Skeletal muscle satellite cell (primary cell): ENCODE data around the gene C14orf180.

ENCODE experiments used
- H3K27me3 ChIP-seq: 2 replicates; pipeline ENCODE4 v1.7.0; 2013; ENCODE audit warnings: low read length; ENCODE audit not compliant: control insufficient read depth, insufficient read depth
- H3K36me3 ChIP-seq: 2 replicates; pipeline ENCODE4 v1.7.0; 2013; ENCODE audit warnings: mild to moderate bottlenecking, control low read depth, low read length; ENCODE audit not compliant: insufficient read depth
- H3K4me1 ChIP-seq: 2 replicates; pipeline ENCODE4 v1.7.0; 2013; ENCODE audit warnings: low read length; ENCODE audit not compliant: control insufficient read depth, insufficient read depth
- H3K4me2 ChIP-seq: 2 replicates; pipeline ENCODE4 v1.7.0; 2013; ENCODE audit warnings: mild to moderate bottlenecking, low read length
- H3K4me3 ChIP-seq: 2 replicates; pipeline ENCODE4 v1.7.0; 2013; ENCODE audit warnings: low read length
- H3K9ac ChIP-seq: 2 replicates; pipeline ENCODE4 v1.7.0; 2013; ENCODE audit warnings: mild to moderate bottlenecking, low read depth, low read length, moderate library complexity
- H3K9me3 ChIP-seq: replicated peaks from 2 replicates; pipeline ENCODE4 v1.7.0; 2013; ENCODE audit warnings: mild to moderate bottlenecking, control low read depth, low read length

C14orf180 gene

DNA sequence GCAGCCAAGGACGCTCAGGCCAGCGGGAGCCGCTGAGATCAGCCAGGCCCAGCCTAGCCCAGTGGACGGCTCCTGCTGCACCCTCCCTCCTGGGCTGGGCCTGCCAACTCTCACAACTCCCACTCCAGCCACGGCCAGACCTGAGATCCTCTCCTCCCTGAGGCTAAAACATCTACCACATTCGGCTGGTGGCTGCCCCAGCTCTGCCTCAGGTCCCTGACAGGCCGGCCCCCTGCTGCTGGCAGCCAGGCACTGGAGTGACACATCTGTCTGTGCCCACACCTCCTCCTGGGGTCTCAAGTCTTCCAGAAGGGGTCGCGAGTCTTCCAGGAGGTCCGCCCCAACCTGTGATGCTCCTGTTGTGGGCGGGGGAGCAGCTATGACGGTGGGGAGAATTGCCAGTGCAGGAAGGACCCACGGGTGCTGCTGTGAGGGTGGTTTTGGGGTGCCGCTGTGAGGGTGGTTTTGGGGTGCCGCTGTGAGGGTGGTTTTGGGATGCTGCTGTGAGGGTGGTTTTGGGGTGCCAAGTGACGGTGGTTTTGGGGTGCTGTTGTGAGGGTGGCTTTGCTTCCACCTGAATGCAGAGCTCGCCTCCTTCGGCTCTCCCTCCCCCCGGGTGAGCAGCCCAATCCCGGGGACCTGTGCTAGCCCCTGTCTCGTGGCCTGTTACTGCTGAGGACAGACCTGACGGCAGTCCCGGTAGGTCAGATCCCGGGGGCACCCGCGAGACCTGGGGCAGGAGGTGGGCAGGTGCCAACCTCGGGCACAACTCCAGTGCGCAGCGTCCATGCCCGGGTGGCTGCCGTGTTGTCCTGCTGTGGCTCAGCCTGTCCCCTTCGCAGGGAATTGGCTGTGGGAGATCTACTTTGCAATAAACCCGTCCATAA, 27.5 kb upstream of the C14orf180 start:
- Histone ChIP-seq H3K36me3 (no peaks in the 10 kb centered on the region), H3K9ac (no peak overlapping the region), H3K4me1 (no peaks in the 10 kb centered on the region), H3K27me3 (peaks cover 29% of the 10 kb centered on the region), H3K9me3 (no peaks in the 10 kb centered on the region), H3K4me2 (no peak overlapping the region), H3K4me3 (no peak overlapping the region)

DNA sequence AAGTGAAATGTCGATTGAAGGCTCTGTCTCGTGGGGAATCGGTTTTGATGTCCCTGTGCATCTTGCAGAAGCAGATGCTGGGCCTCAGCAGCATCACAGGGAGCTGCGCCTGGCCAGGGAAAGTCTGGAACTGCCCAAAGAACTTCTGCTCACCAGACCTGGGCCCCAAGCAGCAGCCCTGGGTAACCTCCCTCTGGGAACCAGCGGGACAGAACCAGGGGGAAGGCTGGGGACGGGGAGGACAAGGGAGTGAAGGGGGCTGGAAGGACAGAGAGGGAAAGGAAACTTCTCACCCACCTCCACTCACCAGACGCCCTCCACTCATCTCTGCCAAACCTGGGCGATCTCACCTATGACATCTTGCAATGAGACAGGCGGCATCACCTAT, 26.8 kb upstream of the C14orf180 start:
- H3K27me3 ChIP-seq, result peaks cover 27% of the 10 kb centered on the region

DNA sequence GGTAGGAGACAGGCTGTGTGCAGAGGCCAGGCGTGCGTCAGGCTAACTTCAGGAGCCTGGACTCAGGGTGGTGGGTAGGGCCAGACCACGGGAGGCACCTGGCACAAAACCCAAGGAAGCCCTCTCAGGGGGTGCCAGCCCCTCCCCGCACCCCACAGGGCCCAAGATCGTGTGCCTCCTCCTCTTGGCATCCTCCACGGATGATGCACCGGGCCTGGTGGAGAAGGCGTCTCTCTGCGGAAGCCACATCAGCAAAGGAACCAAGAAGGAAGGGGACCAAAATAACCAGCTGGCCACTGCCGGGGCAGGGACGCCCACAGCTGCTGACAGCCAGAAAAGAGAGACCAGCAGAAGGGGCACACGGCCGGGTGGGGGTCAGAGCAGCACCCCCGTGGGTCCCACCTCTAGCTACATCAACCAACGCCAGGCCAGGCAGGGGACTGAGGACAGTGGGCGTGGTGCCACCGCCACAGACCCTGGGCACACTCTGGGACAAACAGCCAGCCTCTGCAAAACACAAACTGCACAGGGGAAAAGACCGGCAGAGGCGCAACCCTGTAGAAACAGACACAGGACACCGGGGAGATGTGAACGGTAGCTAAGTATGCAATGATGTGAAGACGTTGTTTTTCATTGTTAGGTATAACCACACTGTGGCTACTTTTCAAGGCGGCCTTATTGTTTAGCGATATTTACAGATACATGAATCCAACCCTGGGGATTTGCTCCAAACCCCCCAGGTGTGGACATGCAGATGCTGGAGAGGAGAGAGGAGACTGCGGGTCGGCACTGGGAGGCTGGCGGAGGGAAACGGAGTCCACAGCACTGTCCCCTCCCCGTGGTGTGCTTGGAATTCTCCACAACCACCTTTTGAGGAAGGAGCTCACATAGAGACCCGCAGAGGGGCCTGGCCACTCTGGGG, 26.1 kb upstream of the C14orf180 start:
- Histone ChIP-seq H3K4me3 (no peak overlapping the region), H3K36me3 (no peaks in the 10 kb centered on the region), H3K4me2 (no peak overlapping the region), H3K9me3 (no peaks in the 10 kb centered on the region), H3K9ac (no peak overlapping the region), H3K27me3 (peaks cover 27% of the 10 kb centered on the region), H3K4me1 (no peaks in the 10 kb centered on the region)

More for the DNA sequence above, 26.8 kb upstream of the C14orf180 start:
- Histone ChIP-seq H3K9me3 (no peaks in the 10 kb centered on the region), H3K9ac (no peak overlapping the region), H3K36me3 (no peaks in the 10 kb centered on the region), H3K4me3 (no peak overlapping the region), H3K4me2 (no peak overlapping the region), H3K4me1 (no peaks in the 10 kb centered on the region)

DNA sequence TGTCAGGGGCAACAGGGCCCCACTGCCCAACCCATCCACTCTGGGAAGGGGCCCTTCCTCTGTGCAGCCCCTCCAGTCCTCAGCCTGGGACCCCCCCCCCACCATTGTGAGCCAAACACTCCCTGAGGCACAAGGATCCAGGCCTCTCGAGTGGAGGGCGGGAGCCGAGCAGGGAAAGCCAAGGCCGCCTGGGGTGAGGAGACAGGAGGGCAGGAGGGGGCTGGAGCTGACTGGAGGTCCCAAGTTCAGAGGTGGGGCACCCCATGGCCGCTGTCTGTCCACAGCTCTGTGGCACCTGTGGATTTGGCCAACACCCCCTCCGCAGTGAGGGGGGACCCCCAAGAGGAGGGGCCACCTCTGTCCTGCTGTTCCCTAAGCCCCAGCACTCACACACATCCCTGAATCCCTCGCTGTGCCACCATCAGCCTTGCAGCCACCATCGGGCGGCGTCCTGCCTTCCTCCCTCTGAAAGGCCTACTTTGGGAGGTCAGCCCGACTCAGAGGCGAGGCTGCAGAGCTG, 25.4 kb upstream of the C14orf180 start:
- no peak overlapping the region for H3K4me3 ChIP-seq
- H3K9ac ChIP-seq, result no peak overlapping the region
- H3K27me3 ChIP-seq, result peaks cover 27% of the 10 kb centered on the region
- no peaks in the 10 kb centered on the region for H3K36me3 ChIP-seq
- H3K4me1 ChIP-seq, result no peaks in the 10 kb centered on the region
- no peak overlapping the region for H3K4me2 ChIP-seq
- no peaks in the 10 kb centered on the region for H3K9me3 ChIP-seq

DNA sequence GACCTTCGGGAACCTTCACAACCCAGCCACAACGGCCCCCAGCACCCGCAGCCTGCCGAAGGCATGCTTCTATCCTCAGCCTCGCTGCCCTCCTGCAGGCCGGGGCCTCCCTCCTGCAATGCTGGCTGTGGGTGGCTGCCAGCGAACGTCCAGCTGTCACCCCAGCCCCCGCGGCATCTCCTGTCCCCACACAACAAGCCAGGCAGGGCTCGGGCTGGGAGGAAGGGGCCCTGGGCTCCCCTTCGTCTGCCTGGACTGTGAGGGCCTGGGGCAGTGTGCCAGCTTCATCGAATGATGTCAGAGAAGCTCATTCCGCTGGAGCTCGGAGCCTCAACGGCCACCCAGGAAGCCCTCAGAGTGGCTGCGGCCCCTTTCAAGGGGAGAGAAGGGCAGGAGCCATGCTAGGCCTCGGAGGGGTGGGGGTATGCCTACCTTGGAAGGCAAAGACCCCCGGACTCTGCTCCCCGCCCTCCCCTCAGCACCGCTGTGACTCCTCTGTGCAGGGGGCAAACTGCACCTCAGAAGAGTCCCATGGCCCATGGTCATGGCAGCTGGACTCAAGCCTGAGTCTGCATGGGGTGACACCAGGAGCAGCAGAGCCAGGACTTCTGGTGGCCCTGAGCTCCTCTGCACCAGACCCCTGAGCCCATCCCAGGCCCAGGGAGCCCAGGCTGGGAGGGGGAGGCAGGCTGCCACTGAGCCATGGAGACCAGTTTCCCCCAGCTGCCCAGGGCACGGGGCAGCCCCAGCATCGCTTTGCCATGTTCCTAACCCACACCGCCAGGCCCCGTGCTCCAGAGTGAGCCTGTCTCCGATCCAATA, 24.7 kb upstream of the C14orf180 start:
- Histone ChIP-seq H3K36me3 (no peaks in the 10 kb centered on the region), H3K4me1 (no peaks in the 10 kb centered on the region), H3K27me3 (peaks cover 27% of the 10 kb centered on the region), H3K9ac (no peak overlapping the region), H3K9me3 (no peaks in the 10 kb centered on the region), H3K4me3 (no peak overlapping the region), H3K4me2 (no peak overlapping the region)

DNA sequence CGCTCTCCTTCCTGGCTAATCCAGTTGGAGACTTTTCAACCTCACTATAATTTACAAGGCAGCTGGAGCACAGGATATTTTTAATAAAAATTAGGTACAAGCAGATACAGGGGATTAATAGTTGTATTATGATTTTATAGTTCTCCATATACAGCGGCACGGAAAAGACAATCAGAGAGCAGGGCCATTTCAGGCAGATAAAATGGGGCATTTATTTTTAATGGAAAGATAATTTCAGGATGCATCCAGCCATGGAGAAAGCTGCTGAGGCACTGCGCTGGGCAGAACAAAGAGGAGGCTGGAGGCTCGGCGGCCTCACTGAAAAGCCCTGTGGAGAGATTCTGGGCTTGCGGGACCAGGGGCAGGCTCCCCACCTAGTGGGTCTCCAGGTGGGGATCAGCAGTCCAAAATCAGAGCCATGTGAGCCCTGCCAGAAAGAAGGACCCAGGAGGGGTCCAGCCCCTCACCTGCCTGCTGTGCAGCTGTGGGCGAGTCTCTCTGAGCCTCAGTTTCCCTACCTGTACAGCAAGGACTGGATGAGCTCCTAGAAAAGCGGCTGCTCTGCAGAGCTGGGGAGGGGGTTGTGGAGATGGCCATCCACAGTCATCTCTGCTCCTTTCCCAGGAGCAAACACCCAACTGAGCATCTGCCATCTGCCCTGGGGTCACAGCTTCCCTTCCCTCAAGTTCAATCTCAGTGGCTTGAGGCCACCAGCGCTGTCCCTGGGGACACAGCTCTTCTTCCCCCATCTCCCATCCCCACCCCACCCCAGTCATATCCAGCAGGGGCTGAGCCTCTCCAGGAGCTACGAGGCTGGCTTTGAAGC, 23.9 kb upstream of the C14orf180 start:
- Histone ChIP-seq H3K36me3 (no peaks in the 10 kb centered on the region), H3K9ac (no peak overlapping the region), H3K9me3 (no peaks in the 10 kb centered on the region), H3K4me1 (no peaks in the 10 kb centered on the region), H3K4me3 (no peak overlapping the region), H3K4me2 (no peak overlapping the region), H3K27me3 (peaks cover 31% of the 10 kb centered on the region)

DNA sequence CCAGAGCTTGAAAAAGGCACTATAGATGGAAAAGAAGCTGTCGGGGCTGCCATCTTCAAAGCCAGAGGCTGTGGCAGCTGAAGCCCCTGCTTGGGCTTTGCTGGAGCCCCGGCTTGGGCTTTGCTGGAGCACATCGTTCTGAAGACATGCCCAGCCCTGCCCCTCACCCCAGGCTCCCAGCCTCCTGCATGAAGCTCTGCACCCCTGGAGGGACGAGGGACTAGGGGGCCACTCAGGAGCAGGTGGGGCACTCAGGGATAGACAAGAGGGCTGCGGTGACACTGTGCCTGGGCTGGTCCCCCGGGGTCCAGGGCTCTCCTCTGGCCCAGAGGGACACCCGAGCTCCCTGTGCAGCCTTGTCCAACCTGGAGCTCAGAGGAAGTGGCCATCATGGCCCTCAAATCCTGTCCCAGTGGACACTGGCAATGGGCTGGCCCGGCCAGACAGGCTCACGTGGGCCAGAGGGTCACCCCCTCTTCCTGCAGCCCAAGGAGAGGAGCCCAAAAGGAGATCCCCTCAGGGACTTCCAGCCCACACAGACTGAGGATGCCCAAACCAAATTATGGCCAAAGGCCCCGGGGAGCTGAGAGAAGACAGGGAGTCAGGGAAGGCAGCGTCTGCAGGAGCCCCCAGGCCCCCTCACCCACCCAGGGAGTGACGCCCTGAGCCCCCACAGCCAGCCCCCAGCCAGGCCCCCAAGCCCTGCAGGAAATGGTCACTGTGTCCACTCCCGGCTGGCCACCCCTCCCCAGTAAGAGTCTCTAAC, 23.1 kb upstream of the C14orf180 start:
- Histone ChIP-seq H3K9ac (no peak overlapping the region), H3K4me2 (no peak overlapping the region), H3K4me3 (no peak overlapping the region), H3K4me1 (no peaks in the 10 kb centered on the region), H3K36me3 (no peaks in the 10 kb centered on the region), H3K27me3 (peaks cover 34% of the 10 kb centered on the region), H3K9me3 (no peaks in the 10 kb centered on the region)

DNA sequence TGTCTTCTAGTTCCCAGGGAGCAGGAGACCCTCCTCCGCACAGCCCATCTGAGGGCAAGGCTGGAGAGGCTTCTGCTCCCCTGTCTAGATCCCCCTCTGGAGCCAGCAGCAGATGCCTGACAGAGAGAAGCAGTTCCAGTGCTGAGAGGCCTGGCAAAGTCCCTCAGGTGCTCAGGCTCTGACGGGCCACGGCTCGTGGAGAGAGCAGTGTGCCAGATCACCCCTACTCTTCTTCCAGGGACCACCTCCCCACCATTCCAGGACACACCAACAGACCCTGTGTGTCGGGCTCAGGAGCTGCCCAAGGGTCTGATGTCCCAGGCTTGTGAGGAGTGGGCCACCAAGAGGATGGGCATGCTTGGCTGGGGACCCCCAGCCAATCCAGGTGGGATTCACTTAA, 22.5 kb upstream of the C14orf180 start:
- Histone ChIP-seq H3K4me2 (no peak overlapping the region), H3K27me3 (peaks cover 38% of the 10 kb centered on the region), H3K4me3 (no peak overlapping the region), H3K4me1 (no peaks in the 10 kb centered on the region), H3K9ac (no peak overlapping the region), H3K9me3 (no peaks in the 10 kb centered on the region), H3K36me3 (no peaks in the 10 kb centered on the region)

DNA sequence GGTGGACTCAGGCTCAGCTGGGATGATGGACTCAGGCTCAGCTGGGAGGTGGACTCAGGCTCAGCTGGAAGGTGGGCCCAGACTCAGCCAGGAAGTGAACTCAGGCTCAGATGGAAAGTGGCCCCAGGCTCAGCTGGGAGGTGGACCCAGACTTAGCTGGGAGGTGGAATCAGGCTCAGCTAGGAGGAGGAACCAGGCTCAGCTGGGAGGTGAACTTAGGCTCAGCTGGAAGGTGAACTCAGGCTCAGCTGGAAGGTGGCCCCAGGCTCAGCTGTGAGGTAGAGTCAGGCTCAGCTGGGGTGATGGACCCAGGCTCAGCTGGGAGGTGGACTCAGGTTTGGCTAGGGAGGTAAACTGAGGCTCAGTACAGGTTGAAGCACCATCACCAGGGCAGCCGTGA, 21.8 kb upstream of the C14orf180 start:
- H3K4me2 ChIP-seq, result no peak overlapping the region
- peaks cover 33% of the 10 kb centered on the region for H3K27me3 ChIP-seq
- no peak overlapping the region for H3K4me3 ChIP-seq

More for the DNA sequence above, 21.8 kb upstream of the C14orf180 start:
- Histone ChIP-seq H3K36me3 (no peaks in the 10 kb centered on the region), H3K9ac (no peak overlapping the region), H3K4me1 (no peaks in the 10 kb centered on the region), H3K9me3 (no peaks in the 10 kb centered on the region)
